GM23338 (cell line): ENCODE data around the gene N4BP2.

Source experiments
- JUNB ChIP-seq: IDR thresholded peaks from one replicate; pipeline ENCODE4 v1.6.1; 2016; ENCODE audit warnings: antibody characterized with exemption; ENCODE audit not compliant: unreplicated experiment
- ZNF331 ChIP-seq: fragments of 250-450 bp; sonication (Bioruptor Pico); IDR thresholded peaks from 2 replicates; pipeline ENCODE4 v1.5.0; 2020; ENCODE audit warnings: low read depth, mild to moderate bottlenecking, moderate library complexity

- TF ChIP-seq ZNF331 (CRISPR knock-in tag) (no peak), JUNB (no peak)
Measured at GRCh38 chr4:40190880-40191815, 134.5 kb downstream of the N4BP2 start.
